ENCODE data around the gene HYKK. TPM values are rescaled to one million over a fixed set of nuclear protein-coding genes. Genes with fewer than 3 reads are reported as not detected.

HYKK gene
- total and polyA plus RNA-seq, 9 of the 15 experiments (the other 6 are each of a cell fraction or from before 2014, with no cell fraction given) = 1.9 to 6.1 (median 4.3) TPM

DNA sequence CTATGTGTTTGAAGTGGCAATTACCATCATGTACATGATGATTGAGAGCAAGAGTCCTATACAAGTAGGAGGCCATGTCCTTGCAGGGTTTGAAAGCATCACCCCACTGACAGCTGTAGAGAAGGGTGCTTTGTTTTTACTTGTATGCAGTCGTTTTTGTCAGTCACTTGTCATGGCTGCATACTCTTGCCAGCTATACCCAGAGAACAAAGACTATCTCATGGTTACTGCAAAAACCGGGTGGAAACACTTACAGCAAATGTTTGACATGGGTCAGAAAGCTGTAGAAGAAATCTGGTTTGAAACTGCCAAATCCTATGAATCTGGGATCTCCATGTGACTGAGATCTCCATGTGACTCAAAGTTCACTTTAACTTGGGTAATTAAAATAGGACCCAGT is 26.0 kb downstream of the HYKK start:
- Histone ChIP-seq H2AFZ (ENCODE audit: low read depth, low read length) (no peak overlapping the region), H3K9me3 (replicated peaks; ENCODE audit: control insufficient read depth, insufficient read depth, low read depth, low read length) (no peaks in the 10 kb centered on the region), H3K36me3 (ENCODE audit: control insufficient read depth, insufficient read depth, low read length) (no peaks in the 10 kb centered on the region), H3K27me3 (ENCODE audit: control insufficient read depth in 2 of 2, insufficient read depth in 2 of 2, low read length in 2 of 2) (no peaks in the 10 kb centered on the region), H3K9me1 (ENCODE audit: control insufficient read depth, insufficient read depth, low read length) (no peaks in the 10 kb centered on the region), H3K4me3 (no peak overlapping the region), H3K79me2 (ENCODE audit: control insufficient read depth, insufficient read depth, low read length) (no peaks in the 10 kb centered on the region), H4K20me1 (replicated peaks; ENCODE audit: control insufficient read depth, insufficient read depth, low read length) (no peaks in the 10 kb centered on the region), H3K4me1 (replicated peaks in 1 of 2; ENCODE audit: control insufficient read depth in 2 of 2, insufficient read depth in 2 of 2, low read length in 2 of 2) (no peaks in the 10 kb centered on the region), H3K9ac (ENCODE audit: insufficient read depth in 1 of 2, low read depth in 2 of 2, low read length in 2 of 2) (no peak overlapping the region), H3K4me2 (ENCODE audit: insufficient read depth, low read length) (no peak overlapping the region), H3K27ac (ENCODE audit: extremely low read depth, low read depth, low read length) (no peak overlapping the region)
- WGBS (ENCODE audit: insufficient coverage, low coverage, missing lambda C conversion rate) = 5% methylated on average over 2 of the region's 2 CpGs
- DNase-seq (ENCODE audit: extremely low read depth in 1 of 4, low spot score in 3 of 4) (no peak), ATAC-seq (no peak), FAIRE-seq (no peak)
- TF ChIP-seq KDM4B (IDR thresholded peaks at IDR 0.05; ENCODE audit: borderline replicate concordance in 2 of 2, low read depth in 1 of 2) = no peak
- TF ChIP-seq, protein P1, sequence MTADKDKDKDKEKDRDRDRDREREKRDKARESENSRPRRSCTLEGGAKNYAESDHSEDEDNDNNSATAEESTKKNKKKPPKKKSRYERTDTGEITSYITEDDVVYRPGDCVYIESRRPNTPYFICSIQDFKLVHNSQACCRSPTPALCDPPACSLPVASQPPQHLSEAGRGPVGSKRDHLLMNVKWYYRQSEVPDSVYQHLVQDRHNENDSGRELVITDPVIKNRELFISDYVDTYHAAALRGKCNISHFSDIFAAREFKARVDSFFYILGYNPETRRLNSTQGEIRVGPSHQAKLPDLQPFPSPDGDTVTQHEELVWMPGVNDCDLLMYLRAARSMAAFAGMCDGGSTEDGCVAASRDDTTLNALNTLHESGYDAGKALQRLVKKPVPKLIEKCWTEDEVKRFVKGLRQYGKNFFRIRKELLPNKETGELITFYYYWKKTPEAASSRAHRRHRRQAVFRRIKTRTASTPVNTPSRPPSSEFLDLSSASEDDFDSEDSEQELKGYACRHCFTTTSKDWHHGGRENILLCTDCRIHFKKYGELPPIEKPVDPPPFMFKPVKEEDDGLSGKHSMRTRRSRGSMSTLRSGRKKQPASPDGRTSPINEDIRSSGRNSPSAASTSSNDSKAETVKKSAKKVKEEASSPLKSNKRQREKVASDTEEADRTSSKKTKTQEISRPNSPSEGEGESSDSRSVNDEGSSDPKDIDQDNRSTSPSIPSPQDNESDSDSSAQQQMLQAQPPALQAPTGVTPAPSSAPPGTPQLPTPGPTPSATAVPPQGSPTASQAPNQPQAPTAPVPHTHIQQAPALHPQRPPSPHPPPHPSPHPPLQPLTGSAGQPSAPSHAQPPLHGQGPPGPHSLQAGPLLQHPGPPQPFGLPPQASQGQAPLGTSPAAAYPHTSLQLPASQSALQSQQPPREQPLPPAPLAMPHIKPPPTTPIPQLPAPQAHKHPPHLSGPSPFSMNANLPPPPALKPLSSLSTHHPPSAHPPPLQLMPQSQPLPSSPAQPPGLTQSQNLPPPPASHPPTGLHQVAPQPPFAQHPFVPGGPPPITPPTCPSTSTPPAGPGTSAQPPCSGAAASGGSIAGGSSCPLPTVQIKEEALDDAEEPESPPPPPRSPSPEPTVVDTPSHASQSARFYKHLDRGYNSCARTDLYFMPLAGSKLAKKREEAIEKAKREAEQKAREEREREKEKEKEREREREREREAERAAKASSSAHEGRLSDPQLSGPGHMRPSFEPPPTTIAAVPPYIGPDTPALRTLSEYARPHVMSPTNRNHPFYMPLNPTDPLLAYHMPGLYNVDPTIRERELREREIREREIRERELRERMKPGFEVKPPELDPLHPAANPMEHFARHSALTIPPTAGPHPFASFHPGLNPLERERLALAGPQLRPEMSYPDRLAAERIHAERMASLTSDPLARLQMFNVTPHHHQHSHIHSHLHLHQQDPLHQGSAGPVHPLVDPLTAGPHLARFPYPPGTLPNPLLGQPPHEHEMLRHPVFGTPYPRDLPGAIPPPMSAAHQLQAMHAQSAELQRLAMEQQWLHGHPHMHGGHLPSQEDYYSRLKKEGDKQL (CRISPR knock-in tag; IDR thresholded peaks at IDR 0.05; ENCODE audit: borderline replicate concordance) = no peak
- TF ChIP-seq ZNF311 (CRISPR knock-in tag; IDR thresholded peaks at IDR 0.05) = no peak
- no peak for TF ChIP-seq XRCC3 (IDR thresholded peaks at IDR 0.05)
- TF ChIP-seq, protein P2, sequence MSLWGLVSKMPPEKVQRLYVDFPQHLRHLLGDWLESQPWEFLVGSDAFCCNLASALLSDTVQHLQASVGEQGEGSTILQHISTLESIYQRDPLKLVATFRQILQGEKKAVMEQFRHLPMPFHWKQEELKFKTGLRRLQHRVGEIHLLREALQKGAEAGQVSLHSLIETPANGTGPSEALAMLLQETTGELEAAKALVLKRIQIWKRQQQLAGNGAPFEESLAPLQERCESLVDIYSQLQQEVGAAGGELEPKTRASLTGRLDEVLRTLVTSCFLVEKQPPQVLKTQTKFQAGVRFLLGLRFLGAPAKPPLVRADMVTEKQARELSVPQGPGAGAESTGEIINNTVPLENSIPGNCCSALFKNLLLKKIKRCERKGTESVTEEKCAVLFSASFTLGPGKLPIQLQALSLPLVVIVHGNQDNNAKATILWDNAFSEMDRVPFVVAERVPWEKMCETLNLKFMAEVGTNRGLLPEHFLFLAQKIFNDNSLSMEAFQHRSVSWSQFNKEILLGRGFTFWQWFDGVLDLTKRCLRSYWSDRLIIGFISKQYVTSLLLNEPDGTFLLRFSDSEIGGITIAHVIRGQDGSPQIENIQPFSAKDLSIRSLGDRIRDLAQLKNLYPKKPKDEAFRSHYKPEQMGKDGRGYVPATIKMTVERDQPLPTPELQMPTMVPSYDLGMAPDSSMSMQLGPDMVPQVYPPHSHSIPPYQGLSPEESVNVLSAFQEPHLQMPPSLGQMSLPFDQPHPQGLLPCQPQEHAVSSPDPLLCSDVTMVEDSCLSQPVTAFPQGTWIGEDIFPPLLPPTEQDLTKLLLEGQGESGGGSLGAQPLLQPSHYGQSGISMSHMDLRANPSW (CRISPR knock-in tag; IDR thresholded peaks at IDR 0.05) = no peak
- TF ChIP-seq SETDB1 (IDR thresholded peaks at IDR 0.05; ENCODE audit: low read length) = no peak
- intact Hi-C loops (cut with micrococcal nuclease) = no loop called here
- BruUV-seq (replicated peaks) = no TSS peak
- ChIA-PET POLR2A (interaction anchor here (0.7 to 1.1 kb wide), 3 partner anchors 12 to 16 kb away, joined by 3 to 4 read pairs (median 4); no protein-coding TSS in a partner anchor), CTCF (ENCODE audit: low intra/inter-chr PET ratio) (no interaction called here)
- in situ Hi-C loops (cut with MboI) = no loop called here
